ENCODE data around the gene ASPDH. TPM values are rescaled to one million over a fixed set of nuclear protein-coding genes. Genes with fewer than 3 reads are reported as not detected.

The ASPDH gene
- total and polyA plus RNA-seq, 2 of the 4 experiments (the other 2 are of a cell fraction) = not detected

DNA sequence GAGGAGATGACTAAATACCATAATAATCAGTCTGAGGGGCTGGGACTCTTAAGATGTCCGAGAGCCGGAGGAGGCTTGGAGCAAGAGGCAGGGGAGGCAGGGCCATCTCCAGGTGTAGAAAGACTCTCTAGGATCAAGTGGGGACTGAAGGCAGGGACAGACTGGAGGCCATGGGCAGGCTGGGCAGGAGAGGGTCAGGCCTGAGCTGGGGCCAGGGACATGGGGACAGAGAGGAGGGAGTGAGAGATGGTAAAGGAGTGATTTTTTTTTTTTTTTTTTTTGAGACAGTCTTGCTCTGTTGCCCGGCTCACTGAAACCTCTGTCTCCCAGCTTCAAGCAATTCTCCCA lies 4.9 kb downstream of the ASPDH start:
- no peak overlapping the region for H3K27ac ChIP-seq (ENCODE audit: insufficient read depth, low read length)
- no peak overlapping the region for H3K4me3 ChIP-seq (ENCODE audit: insufficient read depth, low read depth, low read length)
- no peak overlapping the region for H3K14ac ChIP-seq (replicated peaks; ENCODE audit: low read depth, low read length)
- intact Hi-C loops (cut with micrococcal nuclease) (no loop called here), dilution Hi-C loops (cut with HindIII; ENCODE audit: low sequenced_read_pairs, unreplicated experiment) (no loop called here), in situ Hi-C loops (cut with MboI; ENCODE audit: low sequenced_read_pairs) (no loop called here)
- no peak for DNase-seq
- no peak overlapping the region for H2AK5ac ChIP-seq (ENCODE audit: low read depth, low read length)
- no peak overlapping the region for H3K9ac ChIP-seq (ENCODE audit: low read depth, low read length)
- TF ChIP-seq SMC3 (IDR thresholded peaks at IDR 0.05; ENCODE audit: low read depth, low read length) = no peak
- no peak for TF ChIP-seq NFE2L2 (IDR thresholded peaks at IDR 0.05; ENCODE audit: low read depth, low read length)
- TF ChIP-seq, protein P1, sequence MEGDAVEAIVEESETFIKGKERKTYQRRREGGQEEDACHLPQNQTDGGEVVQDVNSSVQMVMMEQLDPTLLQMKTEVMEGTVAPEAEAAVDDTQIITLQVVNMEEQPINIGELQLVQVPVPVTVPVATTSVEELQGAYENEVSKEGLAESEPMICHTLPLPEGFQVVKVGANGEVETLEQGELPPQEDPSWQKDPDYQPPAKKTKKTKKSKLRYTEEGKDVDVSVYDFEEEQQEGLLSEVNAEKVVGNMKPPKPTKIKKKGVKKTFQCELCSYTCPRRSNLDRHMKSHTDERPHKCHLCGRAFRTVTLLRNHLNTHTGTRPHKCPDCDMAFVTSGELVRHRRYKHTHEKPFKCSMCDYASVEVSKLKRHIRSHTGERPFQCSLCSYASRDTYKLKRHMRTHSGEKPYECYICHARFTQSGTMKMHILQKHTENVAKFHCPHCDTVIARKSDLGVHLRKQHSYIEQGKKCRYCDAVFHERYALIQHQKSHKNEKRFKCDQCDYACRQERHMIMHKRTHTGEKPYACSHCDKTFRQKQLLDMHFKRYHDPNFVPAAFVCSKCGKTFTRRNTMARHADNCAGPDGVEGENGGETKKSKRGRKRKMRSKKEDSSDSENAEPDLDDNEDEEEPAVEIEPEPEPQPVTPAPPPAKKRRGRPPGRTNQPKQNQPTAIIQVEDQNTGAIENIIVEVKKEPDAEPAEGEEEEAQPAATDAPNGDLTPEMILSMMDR (conservative IDR thresholded peaks at IDR 0.05; ENCODE audit: low read depth, low read length) = no peak
- TF ChIP-seq RFX5 (IDR thresholded peaks at IDR 0.05; ENCODE audit: low read depth, low read length) = no peak
- TF ChIP-seq MAFK (IDR thresholded peaks at IDR 0.05; ENCODE audit: low read depth, low read length) = no peak
- TF ChIP-seq, protein P2, sequence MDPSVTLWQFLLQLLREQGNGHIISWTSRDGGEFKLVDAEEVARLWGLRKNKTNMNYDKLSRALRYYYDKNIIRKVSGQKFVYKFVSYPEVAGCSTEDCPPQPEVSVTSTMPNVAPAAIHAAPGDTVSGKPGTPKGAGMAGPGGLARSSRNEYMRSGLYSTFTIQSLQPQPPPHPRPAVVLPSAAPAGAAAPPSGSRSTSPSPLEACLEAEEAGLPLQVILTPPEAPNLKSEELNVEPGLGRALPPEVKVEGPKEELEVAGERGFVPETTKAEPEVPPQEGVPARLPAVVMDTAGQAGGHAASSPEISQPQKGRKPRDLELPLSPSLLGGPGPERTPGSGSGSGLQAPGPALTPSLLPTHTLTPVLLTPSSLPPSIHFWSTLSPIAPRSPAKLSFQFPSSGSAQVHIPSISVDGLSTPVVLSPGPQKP (IDR thresholded peaks at IDR 0.05; ENCODE audit: borderline replicate concordance, low read depth, low read length) = no peak
- TF ChIP-seq RCOR1 (IDR thresholded peaks at IDR 0.05; ENCODE audit: insufficient replicate concordance, low read length) = no peak
- TF ChIP-seq, protein P3, sequence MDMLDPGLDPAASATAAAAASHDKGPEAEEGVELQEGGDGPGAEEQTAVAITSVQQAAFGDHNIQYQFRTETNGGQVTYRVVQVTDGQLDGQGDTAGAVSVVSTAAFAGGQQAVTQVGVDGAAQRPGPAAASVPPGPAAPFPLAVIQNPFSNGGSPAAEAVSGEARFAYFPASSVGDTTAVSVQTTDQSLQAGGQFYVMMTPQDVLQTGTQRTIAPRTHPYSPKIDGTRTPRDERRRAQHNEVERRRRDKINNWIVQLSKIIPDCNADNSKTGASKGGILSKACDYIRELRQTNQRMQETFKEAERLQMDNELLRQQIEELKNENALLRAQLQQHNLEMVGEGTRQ (IDR thresholded peaks at IDR 0.05; ENCODE audit: low read depth, low read length) = no peak
- TF ChIP-seq MXI1 (IDR thresholded peaks at IDR 0.05; ENCODE audit: borderline replicate concordance, low read depth, low read length) = no peak
- no peak for TF ChIP-seq POLR2A (IDR thresholded peaks at IDR 0.05; ENCODE audit: low read depth, low read length)
- TF ChIP-seq CHD1 (IDR thresholded peaks at IDR 0.05; ENCODE audit: low read depth, low read length) = no peak
- no peak for TF ChIP-seq BHLHE40 (IDR thresholded peaks at IDR 0.05; ENCODE audit: low read depth, low read length)
- TF ChIP-seq CEBPB (IDR thresholded peaks at IDR 0.05; ENCODE audit: low read depth, low read length) = no peak
- TF ChIP-seq RAD21 (IDR thresholded peaks at IDR 0.05; ENCODE audit: low read length) = no peak
- no peak for TF ChIP-seq FOS (IDR thresholded peaks at IDR 0.05; ENCODE audit: low read depth, low read length)
- no peak for TF ChIP-seq MAZ (IDR thresholded peaks at IDR 0.05; ENCODE audit: borderline replicate concordance, low read depth, low read length)
- H4K8ac ChIP-seq (ENCODE audit: low read depth in 2 of 2, low read length in 2 of 2) = no peak overlapping the region
- POLR2A ChIA-PET (ENCODE audit: unreplicated experiment) = no interaction called here
- H3K18ac ChIP-seq (ENCODE audit: low read depth, low read length) = no peak overlapping the region
- no peak overlapping the region for H4K91ac ChIP-seq (ENCODE audit: insufficient read depth, low read depth, low read length)
- H3K4me1 ChIP-seq (ENCODE audit: control insufficient read depth, insufficient read depth, low read length) = peaks cover 3% of the 10 kb centered on the region
- H2BK15ac ChIP-seq (ENCODE audit: low read depth, low read length) = no peak overlapping the region
- H3K27me3 ChIP-seq (ENCODE audit: control insufficient read depth, insufficient read depth, low read length) = no peaks in the 10 kb centered on the region
- peaks cover 5 to 10% of the 10 kb centered on the region in 2 experiments; a peak in 3 of 4 replicates for H3K79me1 ChIP-seq (ENCODE audit: low read depth in 1 of 2, low read length in 2 of 2)
- H2BK20ac ChIP-seq (ENCODE audit: low read depth, low read length) = no peak overlapping the region
- H3K56ac ChIP-seq (ENCODE audit: extremely low read depth, insufficient read depth, low read length) = no peak overlapping the region
- H4K20me1 ChIP-seq (ENCODE audit: insufficient read depth, low read length) = no peaks in the 10 kb centered on the region
- H3K4me2 ChIP-seq (ENCODE audit: low read depth, low read length) = no peak overlapping the region
- H2BK120ac ChIP-seq (ENCODE audit: low read depth, low read length) = no peak overlapping the region
- CTCF ChIA-PET = no interaction called here
- BruUV-seq (replicated peaks) = no TSS peak
- no peak overlapping the region for H4K5ac ChIP-seq (ENCODE audit: low read depth, low read length)
- H2BK5ac ChIP-seq (ENCODE audit: low read depth, low read length, poor library complexity, severe bottlenecking) = no peak overlapping the region
- ATAC-seq (ENCODE audit: low read depth) = no peak
- no peaks in the 10 kb centered on the region for H3K9me3 ChIP-seq (ENCODE audit: control insufficient read depth, insufficient read depth, low read length)
- WGBS, 2 experiments (ENCODE audit: extremely low coverage in 2 of 2, insufficient read length in 1 of 2) = no CpG with 5 or more reads among the region's 3 CpGs
- 0 out of 2 replicates have a peak overlapping the region, but pooled peaks have one; percentile 2 for H3K23ac ChIP-seq (ENCODE audit: low read depth, low read length)
- no peak overlapping the region for H2AFZ ChIP-seq (replicated peaks; ENCODE audit: low read length, poor library complexity)
- H3K9me1 ChIP-seq (ENCODE audit: insufficient read depth, low read length) = no peaks in the 10 kb centered on the region; the same call in 1 of the 2 replicates
- H3K4ac ChIP-seq (ENCODE audit: low read depth, low read length) = no peak overlapping the region
- peaks cover 3% of the 10 kb centered on the region; the same call in 1 of the 2 replicates for H3K36me3 ChIP-seq (ENCODE audit: control insufficient read depth, insufficient read depth, low read length)
- H2AK9ac ChIP-seq (replicated peaks; ENCODE audit: low read depth, low read length, poor library complexity) = no peak overlapping the region
